Neuron (in vitro differentiated cells): ENCODE measurements around the gene CYP1B1.

Experiments
- H2AFZ ChIP-seq: one replicate; pipeline ENCODE4 v1.6.1; 2013; ENCODE audit warnings: low read depth, mild to moderate bottlenecking, inconsistent platforms, low read length, moderate library complexity
- H3K27me3 ChIP-seq: one replicate; pipeline ENCODE4 v1.6.1; 2013; ENCODE audit warnings: low read length; ENCODE audit not compliant: insufficient read depth
- H3K36me3 ChIP-seq: one replicate; pipeline ENCODE4 v1.6.1; 2013; ENCODE audit warnings: low read length; ENCODE audit not compliant: insufficient read depth
- H3K4me1 ChIP-seq: one replicate; pipeline ENCODE4 v1.6.1; 2013; ENCODE audit warnings: low read length; ENCODE audit not compliant: insufficient read depth
- H3K4me3 ChIP-seq: 2 replicates; pipeline ENCODE4 v1.5.1; 2013; ENCODE audit warnings: mild to moderate bottlenecking, low read length, moderate library complexity
- H3K9me3 ChIP-seq: one replicate; pipeline ENCODE4 v1.6.1; 2013; ENCODE audit warnings: low read length

CYP1B1 gene

DNA sequence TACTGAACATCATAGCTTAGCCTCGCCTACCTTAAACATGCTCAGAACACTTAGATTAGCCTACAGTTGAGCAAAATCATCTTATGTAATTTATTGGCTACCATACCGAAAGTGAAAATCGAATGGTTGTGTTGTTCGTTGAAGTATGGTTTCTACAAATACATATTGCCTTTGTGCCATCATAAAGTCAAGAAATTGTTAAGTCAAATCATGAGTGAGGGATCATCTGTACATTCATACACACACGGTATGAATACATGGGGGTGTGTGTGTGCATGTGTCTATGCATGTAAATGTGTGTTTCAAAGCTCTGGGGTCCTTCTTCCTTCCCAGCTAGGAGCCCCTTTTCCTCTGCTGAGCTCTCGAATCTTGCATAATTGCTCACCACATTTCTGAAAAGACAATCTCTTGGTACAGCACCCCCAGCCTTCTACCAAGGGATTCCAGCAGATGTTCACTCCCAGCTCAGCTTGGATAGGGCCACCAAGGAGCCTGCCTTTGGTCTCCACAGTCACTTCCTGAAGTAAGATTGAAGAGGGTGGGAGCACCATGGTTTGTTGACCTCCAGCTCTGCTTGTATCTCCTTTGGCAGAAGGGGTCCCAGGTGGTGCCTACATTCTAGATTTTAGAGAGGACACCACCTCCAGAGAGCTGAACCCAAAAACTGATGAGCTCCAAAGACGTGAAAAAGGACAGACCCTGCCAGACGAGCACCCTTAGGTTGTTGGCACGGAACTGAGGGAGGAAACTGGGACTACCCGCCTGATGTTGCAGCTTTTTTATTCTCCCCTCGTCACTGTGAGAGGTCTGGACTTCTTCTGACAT lies 33.2 kb upstream of the CYP1B1 start:
- H3K36me3 ChIP-seq, result no peaks in the 10 kb centered on the region
- H3K9me3 ChIP-seq, result no peaks in the 10 kb centered on the region
- no peak overlapping the region for H3K4me3 ChIP-seq
- H3K4me1 ChIP-seq, result peaks cover 9% of the 10 kb centered on the region
- no peak overlapping the region for H2AFZ ChIP-seq
- H3K27me3 ChIP-seq, result no peaks in the 10 kb centered on the region

DNA sequence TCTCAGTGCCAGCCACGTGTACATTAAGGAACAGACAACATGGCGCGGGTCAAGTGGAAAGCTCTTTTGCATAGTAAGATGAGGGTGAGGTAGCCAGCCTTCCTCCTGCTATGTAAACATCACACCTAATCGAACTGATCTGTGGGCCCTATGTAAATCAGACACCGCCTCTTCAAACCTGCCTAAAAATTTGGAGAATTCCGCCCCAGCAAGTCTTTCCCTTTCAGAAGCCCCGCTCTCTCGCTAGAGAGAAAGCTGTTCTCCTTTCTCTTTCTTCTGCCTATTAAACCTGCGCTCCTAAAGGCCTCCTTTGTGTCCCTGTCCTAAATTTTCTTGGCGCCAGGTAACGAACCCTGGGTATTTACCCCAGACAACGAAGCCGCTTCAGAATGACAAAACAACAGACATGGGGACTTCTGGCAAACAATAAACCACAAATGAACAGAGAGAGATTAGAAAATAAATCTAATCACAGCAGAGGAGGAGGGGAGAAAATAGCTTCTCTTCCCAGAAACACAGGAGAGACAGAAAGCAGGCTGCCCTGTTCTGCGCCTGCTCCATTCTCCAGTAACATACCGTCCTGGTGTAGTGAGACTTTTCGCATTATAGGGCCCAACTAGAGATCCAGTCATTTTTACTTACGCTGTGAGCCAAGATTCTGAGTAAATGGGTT lies 31.9 kb upstream of the CYP1B1 start:
- no peaks in the 10 kb centered on the region for H3K9me3 ChIP-seq
- no peaks in the 10 kb centered on the region for H3K27me3 ChIP-seq
- H3K4me3 ChIP-seq, result no peak overlapping the region

DNA sequence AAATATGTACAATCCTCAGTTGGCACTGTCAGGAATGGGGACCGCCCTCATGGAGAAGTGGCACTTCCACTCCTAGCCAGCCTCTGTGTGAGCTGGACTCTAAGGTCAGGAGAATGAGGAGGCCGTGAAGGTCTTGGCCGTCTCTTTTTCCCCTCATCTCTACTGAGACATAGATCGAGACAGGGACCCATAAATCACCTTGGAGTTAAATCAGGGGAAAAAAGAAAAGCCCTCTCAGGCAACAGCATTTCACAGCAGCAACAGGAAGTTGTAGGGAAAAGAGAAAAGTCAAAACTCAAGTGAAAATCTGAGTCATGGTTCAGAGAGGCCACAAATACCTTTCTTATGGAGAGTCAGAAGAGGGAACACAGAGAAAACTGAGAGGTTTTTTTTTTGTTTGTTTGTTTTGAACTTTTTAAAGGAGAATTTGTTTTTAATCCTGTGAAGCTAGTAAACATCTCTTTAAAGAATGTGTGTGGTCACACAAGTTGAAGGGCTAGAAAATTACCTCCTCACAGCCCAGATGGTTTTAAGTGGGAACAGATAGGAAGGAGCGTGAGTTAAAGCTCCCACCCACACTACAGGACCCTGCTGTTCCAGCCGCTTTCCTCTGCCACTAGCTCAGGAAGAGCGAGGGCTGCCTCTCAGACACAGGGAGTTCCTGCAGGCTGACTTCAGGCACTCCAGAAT lies 30.6 kb upstream of the CYP1B1 start:
- no peaks in the 10 kb centered on the region for H3K27me3 ChIP-seq
- H3K4me1 ChIP-seq, result peaks cover 5% of the 10 kb centered on the region
- no peaks in the 10 kb centered on the region for H3K9me3 ChIP-seq
- no peaks in the 10 kb centered on the region for H3K36me3 ChIP-seq
- H2AFZ ChIP-seq, result no peak overlapping the region
- H3K4me3 ChIP-seq, result no peak overlapping the region

More for the DNA sequence above, 31.9 kb upstream of the CYP1B1 start:
- Histone ChIP-seq H3K36me3 (no peaks in the 10 kb centered on the region), H3K4me1 (peaks cover 5% of the 10 kb centered on the region), H2AFZ (no peak overlapping the region)

DNA sequence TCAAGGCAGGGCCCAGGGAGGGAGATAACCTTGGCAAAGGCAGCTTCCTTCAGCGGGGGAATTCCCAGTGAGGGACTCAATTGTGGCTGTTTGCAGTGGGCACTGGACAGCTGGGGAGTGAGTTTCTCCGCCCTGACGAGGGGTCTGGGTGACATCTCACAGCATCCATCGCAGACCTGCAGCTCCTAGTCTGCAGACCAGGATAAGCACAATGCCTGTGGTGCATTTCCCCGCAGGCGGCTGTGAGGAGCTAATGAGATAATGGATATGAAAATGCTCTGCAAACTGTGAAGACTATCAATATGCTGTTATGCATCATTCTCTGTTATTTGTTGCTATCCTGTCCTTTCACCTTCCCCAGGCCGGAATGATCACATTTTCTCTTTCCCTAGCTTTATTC lies 30.0 kb upstream of the CYP1B1 start:
- Histone ChIP-seq H3K9me3 (no peaks in the 10 kb centered on the region), H2AFZ (no peak overlapping the region), H3K4me1 (peaks cover 5% of the 10 kb centered on the region), H3K36me3 (no peaks in the 10 kb centered on the region), H3K27me3 (no peaks in the 10 kb centered on the region), H3K4me3 (no peak overlapping the region)

DNA sequence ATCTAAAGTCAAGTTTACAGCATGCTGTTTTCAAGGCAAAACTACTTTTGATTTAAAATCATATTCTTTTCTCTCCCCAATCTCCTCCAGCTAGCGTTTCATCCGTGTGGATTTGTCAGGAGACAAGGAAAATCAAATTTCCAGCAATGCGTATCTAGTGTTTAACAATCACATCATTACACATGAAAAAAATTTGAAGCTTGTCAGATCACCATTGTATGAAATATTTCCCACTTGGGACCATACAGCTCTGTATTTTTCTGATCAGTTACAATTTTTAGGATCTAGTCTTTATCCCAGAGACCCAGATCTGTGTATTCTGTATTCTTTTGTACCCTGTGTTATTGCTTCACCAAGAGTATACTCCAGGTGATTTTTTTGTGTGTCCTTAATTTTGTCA lies 28.6 kb upstream of the CYP1B1 start:
- H3K4me3 ChIP-seq, result no peak overlapping the region
- peaks cover 5% of the 10 kb centered on the region for H3K4me1 ChIP-seq
- H3K9me3 ChIP-seq, result no peaks in the 10 kb centered on the region
- no peaks in the 10 kb centered on the region for H3K27me3 ChIP-seq
- no peak overlapping the region for H2AFZ ChIP-seq
- H3K36me3 ChIP-seq, result no peaks in the 10 kb centered on the region

DNA sequence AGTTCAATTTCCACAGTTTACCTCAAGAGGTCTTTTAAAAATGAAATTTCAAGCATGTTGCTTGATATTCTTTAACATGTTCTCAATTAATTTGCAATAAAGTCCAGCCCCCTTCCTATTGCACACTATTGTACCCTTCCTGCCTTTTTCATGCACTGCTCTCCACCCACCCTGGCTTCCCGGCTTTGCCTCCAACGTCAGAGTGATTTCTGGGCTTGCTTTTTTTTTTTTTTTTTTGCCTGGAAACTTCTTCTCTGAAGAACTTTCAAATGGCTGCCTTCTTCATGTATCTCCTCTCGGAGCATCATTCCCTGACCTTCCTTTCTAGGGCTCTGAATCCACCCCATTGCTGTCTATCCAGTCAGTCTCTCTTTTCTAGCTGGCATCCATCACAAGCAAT lies 24.4 kb upstream of the CYP1B1 start:
- Histone ChIP-seq H2AFZ (no peak overlapping the region), H3K27me3 (no peaks in the 10 kb centered on the region), H3K9me3 (no peaks in the 10 kb centered on the region), H3K36me3 (no peaks in the 10 kb centered on the region), H3K4me1 (peaks cover 20% of the 10 kb centered on the region), H3K4me3 (no peak overlapping the region)

DNA sequence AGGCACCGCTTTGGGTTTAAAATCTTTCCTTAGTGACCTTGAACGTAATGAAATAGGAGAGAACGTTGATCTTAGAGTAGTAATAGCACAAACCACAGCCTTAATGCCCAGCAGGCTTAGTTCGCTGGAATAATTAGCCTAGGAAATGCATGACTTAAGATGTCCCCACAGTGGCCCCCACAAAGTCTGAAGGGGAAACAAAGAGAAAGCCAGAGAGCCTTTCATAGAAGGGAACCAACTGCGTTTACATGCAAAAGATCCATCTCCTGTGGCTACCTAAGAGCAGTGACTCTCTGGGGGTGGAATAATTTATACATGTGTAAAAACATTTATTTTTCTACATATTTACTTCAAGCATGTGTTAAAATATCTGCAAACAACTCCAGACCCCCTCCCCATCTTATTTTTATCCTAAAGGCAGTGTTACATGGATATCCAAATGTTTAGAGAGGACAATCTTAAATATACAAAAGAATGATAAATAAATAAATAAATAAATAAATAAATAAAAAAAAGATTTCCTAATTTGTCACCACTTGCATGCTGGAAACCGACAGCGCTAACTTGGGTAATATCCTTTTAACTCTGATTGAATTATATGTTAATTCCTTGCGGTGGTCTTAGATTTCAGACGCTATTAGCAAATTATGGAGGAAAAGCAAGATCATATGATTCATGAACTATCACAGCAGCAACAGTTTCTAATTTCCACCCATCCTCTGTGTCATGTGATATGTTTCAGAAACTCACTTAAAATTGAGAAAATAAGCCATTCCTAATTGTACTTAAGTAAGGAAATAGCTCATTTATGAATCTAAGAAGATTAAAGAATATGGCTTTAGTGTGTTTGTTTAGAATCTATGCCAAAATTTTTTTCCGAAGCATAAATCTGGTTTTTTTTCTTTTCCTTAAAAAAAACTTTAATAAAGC lies 23.4 kb upstream of the CYP1B1 start:
- H2AFZ ChIP-seq, result no peak overlapping the region
- H3K9me3 ChIP-seq, result no peaks in the 10 kb centered on the region
- H3K27me3 ChIP-seq, result no peaks in the 10 kb centered on the region
- H3K4me1 ChIP-seq, result peaks cover 20% of the 10 kb centered on the region
- H3K4me3 ChIP-seq, result no peak overlapping the region
- H3K36me3 ChIP-seq, result no peaks in the 10 kb centered on the region

DNA sequence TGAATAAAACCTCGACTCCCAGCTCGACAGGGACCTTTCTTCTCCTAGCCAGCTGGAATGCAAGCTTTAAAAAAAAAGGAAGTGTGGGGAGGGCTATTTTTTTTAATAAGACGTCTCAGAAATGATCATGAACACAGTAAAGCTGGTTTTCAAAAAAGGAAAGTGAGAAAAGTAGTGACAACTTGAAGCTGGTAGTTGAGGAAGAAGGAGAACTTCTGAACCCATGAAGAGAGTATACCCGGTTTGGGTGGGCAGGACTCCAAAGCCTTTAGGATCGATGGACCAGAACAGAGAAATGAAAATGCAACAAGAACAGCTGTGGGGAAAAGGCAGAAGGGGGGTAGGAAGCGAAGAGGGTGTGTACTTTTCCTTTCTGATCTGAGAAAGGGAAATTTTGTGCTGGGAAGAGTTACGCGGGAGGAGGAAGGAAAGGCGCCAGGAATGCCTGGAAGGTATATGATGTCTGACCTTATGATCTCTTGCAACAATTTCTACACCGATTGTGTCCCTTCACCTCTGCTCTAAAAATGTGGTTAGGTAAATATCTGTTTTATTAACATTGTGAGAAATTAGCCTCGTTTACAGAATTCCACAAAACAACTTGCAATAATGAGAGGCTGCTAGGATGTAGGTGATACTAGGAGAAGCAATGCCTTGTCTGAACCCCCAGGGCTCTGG lies 22.6 kb upstream of the CYP1B1 start:
- H3K36me3 ChIP-seq, result no peaks in the 10 kb centered on the region
- no peaks in the 10 kb centered on the region for H3K9me3 ChIP-seq
- peaks cover 20% of the 10 kb centered on the region for H3K4me1 ChIP-seq
- no peak overlapping the region for H2AFZ ChIP-seq
- no peaks in the 10 kb centered on the region for H3K27me3 ChIP-seq
- no peak overlapping the region for H3K4me3 ChIP-seq

DNA sequence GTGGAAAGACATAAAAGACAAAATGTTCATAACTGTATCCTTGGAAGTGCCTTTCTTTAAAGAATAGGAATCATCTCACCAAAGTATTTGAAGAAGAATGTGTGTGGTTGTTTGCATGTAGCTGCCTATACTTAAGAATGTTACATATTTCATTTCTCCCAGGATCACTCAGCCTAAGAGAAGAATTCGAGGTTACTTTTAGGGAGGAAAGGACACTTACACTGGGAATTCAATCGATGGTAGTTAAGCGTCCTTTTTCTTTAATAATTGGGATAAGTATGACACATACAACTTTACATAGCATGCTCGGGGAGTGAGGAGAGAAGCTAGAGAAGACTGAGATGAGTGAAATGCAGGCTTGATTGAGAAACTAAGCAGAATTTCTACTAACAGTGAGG lies 22.0 kb upstream of the CYP1B1 start:
- H2AFZ ChIP-seq, result no peak overlapping the region
- peaks cover 20% of the 10 kb centered on the region for H3K4me1 ChIP-seq
- no peaks in the 10 kb centered on the region for H3K36me3 ChIP-seq
- H3K4me3 ChIP-seq, result no peak overlapping the region
- no peaks in the 10 kb centered on the region for H3K9me3 ChIP-seq
- H3K27me3 ChIP-seq, result no peaks in the 10 kb centered on the region

DNA sequence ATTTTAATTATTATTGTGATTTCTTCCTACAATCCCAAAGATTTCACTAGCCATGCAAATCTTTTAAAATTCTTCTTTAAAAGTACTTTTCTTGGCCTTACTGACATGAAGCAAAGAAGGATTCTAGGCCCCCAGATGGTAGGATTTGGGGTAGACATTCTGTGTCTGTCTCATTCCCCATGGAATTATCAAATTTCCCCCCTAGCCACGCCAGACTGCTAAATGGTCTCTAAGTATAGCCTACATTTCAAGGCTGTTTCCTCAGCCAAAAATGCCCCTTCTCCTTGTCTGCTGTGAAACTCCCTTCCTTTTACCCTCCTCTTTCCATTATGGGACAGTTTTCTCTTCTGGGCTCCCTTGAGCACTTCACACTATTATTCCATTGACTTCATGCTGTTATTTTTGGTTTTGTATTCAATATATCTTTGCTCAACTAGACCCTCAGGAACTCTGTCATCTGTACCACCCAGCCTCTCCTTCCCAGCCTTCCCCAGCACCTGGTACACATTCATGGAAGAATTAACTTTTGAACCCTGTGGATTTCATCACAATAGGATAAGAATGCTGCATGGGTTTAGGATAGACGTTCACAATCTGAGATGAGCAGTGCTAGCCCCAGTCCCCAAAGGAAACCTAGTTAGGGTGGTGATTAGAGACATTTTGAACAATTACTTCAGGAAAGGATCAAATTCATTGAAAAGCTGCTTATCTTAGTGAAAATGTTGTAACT lies 21.5 kb upstream of the CYP1B1 start:
- Histone ChIP-seq H3K27me3 (no peaks in the 10 kb centered on the region), H3K4me1 (peaks cover 23% of the 10 kb centered on the region), H2AFZ (no peak overlapping the region), H3K36me3 (no peaks in the 10 kb centered on the region), H3K9me3 (no peaks in the 10 kb centered on the region), H3K4me3 (no peak overlapping the region)

DNA sequence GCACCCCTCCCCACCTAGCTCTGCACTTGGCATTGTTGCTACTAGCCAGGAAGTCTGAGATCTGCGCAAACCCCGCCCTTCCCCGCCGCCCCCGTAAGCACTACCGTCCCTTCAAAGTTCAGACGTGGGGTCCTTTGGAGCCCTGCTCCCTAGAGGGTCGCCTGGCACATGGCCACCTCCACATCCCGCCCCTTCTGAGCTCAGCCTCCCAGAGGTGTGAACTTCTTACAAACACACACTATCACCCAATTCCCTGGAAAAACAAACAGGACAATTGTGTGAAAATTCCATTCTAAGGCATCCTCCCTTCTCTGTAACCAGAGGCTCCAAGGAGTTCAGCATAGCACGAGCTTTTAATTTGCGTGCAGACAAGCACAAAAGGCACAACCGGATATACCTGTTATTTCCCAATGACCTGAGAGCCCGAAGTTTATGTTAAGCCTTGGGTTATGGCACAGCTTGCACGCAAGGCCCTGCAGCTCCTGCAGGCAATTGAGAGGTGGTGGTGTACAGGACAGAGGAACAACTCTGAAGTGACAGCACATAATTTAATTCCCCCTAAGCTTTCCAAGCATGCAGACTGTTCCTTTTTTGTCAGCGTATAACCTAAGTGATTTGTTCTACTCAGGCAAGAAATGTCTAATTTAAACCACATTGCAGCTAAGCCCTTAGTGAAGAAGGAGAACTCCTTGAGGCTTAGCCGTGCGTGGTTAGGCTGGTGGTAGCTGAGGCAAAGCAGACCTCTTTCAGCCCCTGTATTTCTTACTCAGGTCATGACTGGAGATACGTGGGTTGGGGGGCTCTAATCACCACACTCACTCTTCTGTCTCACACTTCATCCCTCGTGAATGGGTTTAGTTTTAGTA lies 20.3 kb upstream of the CYP1B1 start:
- no peaks in the 10 kb centered on the region for H3K9me3 ChIP-seq
- no peak overlapping the region for H2AFZ ChIP-seq
- no peaks in the 10 kb centered on the region for H3K36me3 ChIP-seq
- no peaks in the 10 kb centered on the region for H3K27me3 ChIP-seq
- H3K4me1 ChIP-seq, result peaks cover 27% of the 10 kb centered on the region
- H3K4me3 ChIP-seq, result no peak overlapping the region
